ENCODE results near the gene BHLHE41.
A peak's percentile ranks its signal among the peaks of the same experiment; 100 is the strongest.

BHLHE41 gene

GRCh38 chr12:26122061-26122680 is 2.7 kb downstream of the BHLHE41 start:
- peak; percentile 62 for DNase-seq (ENCODE audit: low read depth)
- peak overlapping the region; percentile 83 for H3K9ac ChIP-seq (ENCODE audit: low read length)
- H3K27me3 ChIP-seq (replicated peaks; ENCODE audit: control insufficient read depth, insufficient read depth, low read length): no peaks in the 10 kb centered on the region

GRCh38 chr12:26121323-26122060 is 3.3 kb downstream of the BHLHE41 start:
- Histone ChIP-seq H3K9ac (ENCODE audit: low read length) (peak overlapping the region; percentile 83), H3K4me1 (ENCODE audit: control insufficient read depth, insufficient read depth, low read length) (peaks cover 35% of the 10 kb centered on the region), H3K9me3 (ENCODE audit: control insufficient read depth, low read length) (no peaks in the 10 kb centered on the region), H3K27me3 (replicated peaks; ENCODE audit: control insufficient read depth, insufficient read depth, low read length) (no peaks in the 10 kb centered on the region), H3K36me3 (ENCODE audit: control insufficient read depth, insufficient read depth, low read length, severe bottlenecking) (no peaks in the 10 kb centered on the region), H3K4me3 (ENCODE audit: low read length) (peak overlapping the region; percentile 79)
- DNase-seq (ENCODE audit: low read depth): no peak

More at GRCh38 chr12:26122061-26122680, 2.7 kb downstream of the BHLHE41 start:
- Histone ChIP-seq H3K36me3 (ENCODE audit: control insufficient read depth, insufficient read depth, low read length, severe bottlenecking) (no peaks in the 10 kb centered on the region), H3K9me3 (ENCODE audit: control insufficient read depth, low read length) (no peaks in the 10 kb centered on the region), H3K4me1 (ENCODE audit: control insufficient read depth, insufficient read depth, low read length) (peaks cover 40% of the 10 kb centered on the region), H3K4me3 (ENCODE audit: low read length) (peak overlapping the region; percentile 79)

- peak; percentile 26 for DNase-seq (ENCODE audit: low read depth)
- peak overlapping the region; percentile 83 for H3K9ac ChIP-seq (ENCODE audit: low read length)
- H3K27me3 ChIP-seq (replicated peaks; ENCODE audit: control insufficient read depth, insufficient read depth, low read length): no peaks in the 10 kb centered on the region
- H3K9me3 ChIP-seq (ENCODE audit: control insufficient read depth, low read length): no peaks in the 10 kb centered on the region
- no peaks in the 10 kb centered on the region for H3K36me3 ChIP-seq (ENCODE audit: control insufficient read depth, insufficient read depth, low read length, severe bottlenecking)
- no peak overlapping the region for H3K4me3 ChIP-seq (ENCODE audit: low read length)
- H3K4me1 ChIP-seq (ENCODE audit: control insufficient read depth, insufficient read depth, low read length): peaks cover 35% of the 10 kb centered on the region
These were observed 4.1 kb downstream of the BHLHE41 start for GRCh38 chr12:26120561-26121274.

- Histone ChIP-seq H3K9ac (ENCODE audit: low read length) (no peak overlapping the region), H3K9me3 (ENCODE audit: control insufficient read depth, low read length) (no peaks in the 10 kb centered on the region), H3K36me3 (ENCODE audit: control insufficient read depth, insufficient read depth, low read length, severe bottlenecking) (no peaks in the 10 kb centered on the region), H3K27me3 (replicated peaks; ENCODE audit: control insufficient read depth, insufficient read depth, low read length) (no peaks in the 10 kb centered on the region), H3K4me3 (ENCODE audit: low read length) (no peak overlapping the region), H3K4me1 (ENCODE audit: control insufficient read depth, insufficient read depth, low read length) (peaks cover 42% of the 10 kb centered on the region)
- peak; percentile 88 for DNase-seq (ENCODE audit: low read depth)
These were observed 5.3 kb downstream of the BHLHE41 start for GRCh38 chr12:26119391-26119989.

GRCh38 chr12:26118308-26118707 is 6.5 kb downstream of the BHLHE41 start:
- H3K27me3 ChIP-seq (replicated peaks; ENCODE audit: control insufficient read depth, insufficient read depth, low read length): no peaks in the 10 kb centered on the region
- H3K4me3 ChIP-seq (ENCODE audit: low read length): no peak overlapping the region
- no peaks in the 10 kb centered on the region for H3K36me3 ChIP-seq (ENCODE audit: control insufficient read depth, insufficient read depth, low read length, severe bottlenecking)
- H3K9ac ChIP-seq (ENCODE audit: low read length): no peak overlapping the region
- H3K4me1 ChIP-seq (ENCODE audit: control insufficient read depth, insufficient read depth, low read length): peaks cover 42% of the 10 kb centered on the region
- no peaks in the 10 kb centered on the region for H3K9me3 ChIP-seq (ENCODE audit: control insufficient read depth, low read length)
- no peak for DNase-seq (ENCODE audit: low read depth)

GRCh38 chr12:26116829-26117715 is 7.8 kb downstream of the BHLHE41 start:
- peak; percentile 65 for DNase-seq (ENCODE audit: low read depth)
- no peak overlapping the region for H3K4me3 ChIP-seq (ENCODE audit: low read length)
- no peak overlapping the region for H3K9ac ChIP-seq (ENCODE audit: low read length)
- H3K27me3 ChIP-seq (replicated peaks; ENCODE audit: control insufficient read depth, insufficient read depth, low read length): no peaks in the 10 kb centered on the region
- H3K9me3 ChIP-seq (ENCODE audit: control insufficient read depth, low read length): no peaks in the 10 kb centered on the region
- H3K4me1 ChIP-seq (ENCODE audit: control insufficient read depth, insufficient read depth, low read length): peaks cover 48% of the 10 kb centered on the region
- H3K36me3 ChIP-seq (ENCODE audit: control insufficient read depth, insufficient read depth, low read length, severe bottlenecking): no peaks in the 10 kb centered on the region

- Histone ChIP-seq H3K4me3 (ENCODE audit: low read length) (peak overlapping the region; percentile 81), H3K4me1 (ENCODE audit: control insufficient read depth, insufficient read depth, low read length) (peaks cover 38% of the 10 kb centered on the region), H3K27me3 (replicated peaks; ENCODE audit: control insufficient read depth, insufficient read depth, low read length) (no peaks in the 10 kb centered on the region), H3K9me3 (ENCODE audit: control insufficient read depth, low read length) (no peaks in the 10 kb centered on the region), H3K36me3 (ENCODE audit: control insufficient read depth, insufficient read depth, low read length, severe bottlenecking) (no peaks in the 10 kb centered on the region), H3K9ac (ENCODE audit: low read length) (peak overlapping the region; percentile 70)
- no peak for DNase-seq (ENCODE audit: low read depth)
These were observed 10.0 kb downstream of the BHLHE41 start for GRCh38 chr12:26114720-26115401.

- no peaks in the 10 kb centered on the region for H3K36me3 ChIP-seq (ENCODE audit: control insufficient read depth, insufficient read depth, low read length, severe bottlenecking)
- no peaks in the 10 kb centered on the region for H3K27me3 ChIP-seq (replicated peaks; ENCODE audit: control insufficient read depth, insufficient read depth, low read length)
- peak overlapping the region; percentile 81 for H3K4me3 ChIP-seq (ENCODE audit: low read length)
- DNase-seq (ENCODE audit: low read depth): peak; percentile 95
- no peaks in the 10 kb centered on the region for H3K9me3 ChIP-seq (ENCODE audit: control insufficient read depth, low read length)
- H3K4me1 ChIP-seq (ENCODE audit: control insufficient read depth, insufficient read depth, low read length): peaks cover 38% of the 10 kb centered on the region
- H3K9ac ChIP-seq (ENCODE audit: low read length): peak overlapping the region; percentile 84
These were observed 10.8 kb downstream of the BHLHE41 start for GRCh38 chr12:26113853-26114719.

- Histone ChIP-seq H3K9ac (ENCODE audit: low read length) (peak overlapping the region; percentile 84), H3K9me3 (ENCODE audit: control insufficient read depth, low read length) (no peaks in the 10 kb centered on the region), H3K4me3 (ENCODE audit: low read length) (peak overlapping the region; percentile 81), H3K27me3 (replicated peaks; ENCODE audit: control insufficient read depth, insufficient read depth, low read length) (no peaks in the 10 kb centered on the region), H3K36me3 (ENCODE audit: control insufficient read depth, insufficient read depth, low read length, severe bottlenecking) (no peaks in the 10 kb centered on the region), H3K4me1 (ENCODE audit: control insufficient read depth, insufficient read depth, low read length) (peaks cover 40% of the 10 kb centered on the region)
- peak; percentile 39 for DNase-seq (ENCODE audit: low read depth)
These were observed 11.6 kb downstream of the BHLHE41 start for GRCh38 chr12:26113181-26113654.
